MM.1S (cell line): ENCODE data around the gene ZG16B.

Experiments used
- DNase-seq: peaks from one replicate; pipeline ENCODE4 v3.0.0-alpha.2; 2015
- H2AFZ ChIP-seq: fragments of 300-600 bp; sonication (generic); 2 replicates; pipeline ENCODE4 v1.6.0; 2016; ENCODE audit warnings: antibody characterized with exemption, low read length
- H3F3A ChIP-seq: fragments of 300-600 bp; sonication (generic); 2 replicates; pipeline ENCODE4 v1.6.1; 2016; ENCODE audit warnings: mild to moderate bottlenecking, antibody characterized with exemption, low read length, moderate library complexity, mixed read lengths; ENCODE audit not compliant: insufficient read depth
- H3K27ac ChIP-seq: fragments of 300-600 bp; sonication (generic); 2 replicates; pipeline ENCODE4 v1.5.1; 2016; ENCODE audit warnings: mild to moderate bottlenecking, low read length
- H3K27me3 ChIP-seq: fragments of 300-600 bp; sonication (generic); replicated peaks from 2 replicates; pipeline ENCODE4 v1.6.0; 2016; ENCODE audit warnings: low read length; ENCODE audit not compliant: insufficient read depth
- H3K36me3 ChIP-seq: fragments of 300-600 bp; sonication (generic); replicated peaks from 2 replicates; pipeline ENCODE4 v1.6.1; 2016; ENCODE audit warnings: mild to moderate bottlenecking, low read length, mixed read lengths; ENCODE audit not compliant: insufficient read depth
- H3K4me1 ChIP-seq: fragments of 300-600 bp; sonication (generic); 2 replicates; pipeline ENCODE4 v1.6.1; 2016; ENCODE audit warnings: low read length, mixed read lengths
- H3K4me2 ChIP-seq: fragments of 300-600 bp; sonication (generic); 2 replicates; pipeline ENCODE4 v1.6.0; 2016; ENCODE audit warnings: low read depth, low read length
- H3K4me3 ChIP-seq: fragments of 300-600 bp; sonication (generic); 2 replicates; pipeline ENCODE4 v1.5.1; 2016; ENCODE audit warnings: low read length, mixed read lengths
- H3K79me2 ChIP-seq: fragments of 300-600 bp; sonication (generic); 2 replicates; pipeline ENCODE4 v1.6.1; 2016; ENCODE audit warnings: mixed run types, low read length, mixed read lengths
- H3K9ac ChIP-seq: fragments of 300-600 bp; sonication (generic); 2 replicates; pipeline ENCODE4 v1.6.1; 2016; ENCODE audit warnings: low read length, mixed read lengths
- H3K9me2 ChIP-seq: fragments of 300-600 bp; sonication (generic); replicated peaks from 2 replicates; pipeline ENCODE4 v1.6.1; 2016; ENCODE audit warnings: mild to moderate bottlenecking, low read length, mixed read lengths; ENCODE audit not compliant: insufficient read depth
- H3K9me3 ChIP-seq: fragments of 300-600 bp; sonication (generic); replicated peaks from 2 replicates; pipeline ENCODE4 v1.6.1; 2016; ENCODE audit warnings: mild to moderate bottlenecking, low read length, mixed read lengths; ENCODE audit not compliant: insufficient read depth
- H4K20me1 ChIP-seq: fragments of 300-600 bp; sonication (generic); 2 replicates; pipeline ENCODE4 v1.6.1; 2016; ENCODE audit warnings: mild to moderate bottlenecking, low read length, moderate library complexity, mixed read lengths; ENCODE audit not compliant: insufficient read depth
- EZH2 ChIP-seq: fragments of 300-600 bp; sonication (generic); optimal IDR thresholded peaks from 2 replicates; pipeline ENCODE3; 2017; ENCODE audit warnings: low read depth, mild to moderate bottlenecking, antibody characterized with exemption, low read length, mixed read lengths
- EZH2phosphoT487 ChIP-seq: fragments of 300-600 bp; sonication (generic); IDR thresholded peaks from 2 replicates; pipeline ENCODE4 v1.6.1; 2018; ENCODE audit warnings: antibody characterized with exemption, low read length
- TF ChIP-seq, protein P1 (sequence below): fragments of 300-600 bp; sonication (generic); IDR thresholded peaks from 2 replicates; pipeline ENCODE4 v1.5.1; 2016; ENCODE audit warnings: antibody characterized with exemption, low read length, mixed read lengths

ZG16B gene

DNA sequence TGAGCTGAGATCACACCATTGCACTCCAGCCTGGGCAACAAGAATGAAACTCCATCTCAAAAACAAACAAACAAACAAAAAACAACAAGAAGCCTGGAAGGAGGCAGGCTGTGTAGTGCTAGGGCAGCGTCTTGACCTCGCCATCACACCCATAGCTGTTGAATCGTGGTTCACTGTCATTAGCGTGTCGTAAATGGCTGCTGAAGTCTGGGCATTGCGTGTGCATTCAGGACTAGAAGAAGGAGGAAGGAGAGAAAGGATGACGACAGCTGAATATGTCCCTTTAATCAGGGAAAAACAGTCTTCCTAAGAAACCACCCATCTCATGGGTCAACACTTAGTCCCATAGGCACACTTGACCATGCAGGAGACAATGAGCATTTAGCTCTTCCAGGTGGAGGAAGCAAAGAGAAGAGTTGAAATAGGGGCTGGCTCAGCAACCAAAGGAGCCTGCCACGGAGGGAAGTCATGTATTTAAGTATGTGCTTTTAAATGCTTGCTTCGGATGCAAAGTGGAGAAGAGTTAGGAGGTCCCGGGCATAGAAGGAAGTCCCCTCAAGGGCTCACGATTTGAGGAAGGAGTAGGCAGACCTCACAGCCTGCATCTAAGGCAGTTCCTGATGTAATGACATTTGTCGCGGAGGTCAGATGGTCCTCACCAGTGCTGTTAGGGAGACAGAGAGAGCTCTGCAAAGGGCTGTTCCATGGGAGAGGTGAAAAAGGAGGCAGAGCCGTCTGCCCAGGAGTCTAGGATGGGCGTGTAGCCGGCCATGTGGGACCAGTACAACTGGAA, 19.0 kb downstream of the ZG16B start:
- H3K79me2 ChIP-seq = no peaks in the 10 kb centered on the region

DNA sequence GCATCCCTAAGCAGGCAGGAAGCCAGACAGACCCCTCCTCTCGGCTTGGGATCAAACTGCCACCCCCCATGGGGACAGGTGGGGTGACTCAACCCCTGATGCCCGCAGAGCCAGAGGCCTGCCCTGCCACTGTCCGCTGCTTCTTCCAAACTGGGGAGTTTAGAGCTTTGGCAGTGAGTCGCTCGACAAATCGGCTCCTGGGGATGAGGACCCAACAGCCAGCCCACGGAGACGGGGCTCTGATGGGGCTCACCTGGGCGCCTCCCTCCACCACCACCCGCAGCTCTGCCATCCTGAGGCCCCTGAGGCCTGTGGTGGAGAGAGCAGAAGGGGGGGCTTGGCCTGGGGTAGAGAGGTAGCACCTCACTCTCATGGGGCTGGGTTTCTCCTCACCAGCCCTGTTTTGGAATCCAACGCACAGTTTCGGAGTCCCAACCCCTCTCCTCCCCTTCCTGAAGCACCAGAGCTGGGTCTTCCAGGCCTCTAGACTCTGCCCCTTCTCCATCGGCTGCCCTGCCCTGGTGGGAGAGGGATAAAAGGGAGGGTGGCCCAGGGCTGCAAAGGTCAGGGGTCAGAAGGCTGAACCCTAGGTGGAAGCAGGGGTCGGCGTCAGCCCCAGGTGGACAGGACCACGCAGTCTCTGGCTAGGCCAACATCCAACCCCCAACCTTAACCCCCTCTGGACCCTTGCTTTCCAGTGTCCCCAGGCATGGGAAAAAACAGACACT, 22.1 kb downstream of the ZG16B start:
- Histone ChIP-seq H3K9me3 (no peaks in the 10 kb centered on the region), H3K4me2 (no peak overlapping the region), H3F3A (no peaks in the 10 kb centered on the region), H3K9ac (no peak overlapping the region), H3K4me3 (no peak overlapping the region), H3K4me1 (no peaks in the 10 kb centered on the region), H3K9me2 (no peaks in the 10 kb centered on the region), H3K79me2 (no peaks in the 10 kb centered on the region), H2AFZ (no peak overlapping the region), H3K27me3 (peaks cover 53% of the 10 kb centered on the region), H3K36me3 (no peaks in the 10 kb centered on the region), H4K20me1 (no peaks in the 10 kb centered on the region), H3K27ac (no peak overlapping the region)
- no peak for DNase-seq
- TF ChIP-seq EZH2 (no peak), EZH2phosphoT487 (no peak)
- TF ChIP-seq, protein P1, sequence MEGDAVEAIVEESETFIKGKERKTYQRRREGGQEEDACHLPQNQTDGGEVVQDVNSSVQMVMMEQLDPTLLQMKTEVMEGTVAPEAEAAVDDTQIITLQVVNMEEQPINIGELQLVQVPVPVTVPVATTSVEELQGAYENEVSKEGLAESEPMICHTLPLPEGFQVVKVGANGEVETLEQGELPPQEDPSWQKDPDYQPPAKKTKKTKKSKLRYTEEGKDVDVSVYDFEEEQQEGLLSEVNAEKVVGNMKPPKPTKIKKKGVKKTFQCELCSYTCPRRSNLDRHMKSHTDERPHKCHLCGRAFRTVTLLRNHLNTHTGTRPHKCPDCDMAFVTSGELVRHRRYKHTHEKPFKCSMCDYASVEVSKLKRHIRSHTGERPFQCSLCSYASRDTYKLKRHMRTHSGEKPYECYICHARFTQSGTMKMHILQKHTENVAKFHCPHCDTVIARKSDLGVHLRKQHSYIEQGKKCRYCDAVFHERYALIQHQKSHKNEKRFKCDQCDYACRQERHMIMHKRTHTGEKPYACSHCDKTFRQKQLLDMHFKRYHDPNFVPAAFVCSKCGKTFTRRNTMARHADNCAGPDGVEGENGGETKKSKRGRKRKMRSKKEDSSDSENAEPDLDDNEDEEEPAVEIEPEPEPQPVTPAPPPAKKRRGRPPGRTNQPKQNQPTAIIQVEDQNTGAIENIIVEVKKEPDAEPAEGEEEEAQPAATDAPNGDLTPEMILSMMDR = no peak

More for the DNA sequence above, 19.0 kb downstream of the ZG16B start:
- Histone ChIP-seq H3K9me2 (no peaks in the 10 kb centered on the region), H3K9me3 (no peaks in the 10 kb centered on the region), H4K20me1 (no peaks in the 10 kb centered on the region), H3K4me1 (no peaks in the 10 kb centered on the region), H3K4me3 (no peak overlapping the region), H3K27ac (no peak overlapping the region), H3K4me2 (no peak overlapping the region), H3F3A (no peaks in the 10 kb centered on the region), H3K27me3 (peaks cover 63% of the 10 kb centered on the region), H2AFZ (no peak overlapping the region), H3K36me3 (no peaks in the 10 kb centered on the region), H3K9ac (no peak overlapping the region)
- TF ChIP-seq, protein P1 = no peak
- no peak for TF ChIP-seq EZH2phosphoT487
- no peak for TF ChIP-seq EZH2
- no peak for DNase-seq

DNA sequence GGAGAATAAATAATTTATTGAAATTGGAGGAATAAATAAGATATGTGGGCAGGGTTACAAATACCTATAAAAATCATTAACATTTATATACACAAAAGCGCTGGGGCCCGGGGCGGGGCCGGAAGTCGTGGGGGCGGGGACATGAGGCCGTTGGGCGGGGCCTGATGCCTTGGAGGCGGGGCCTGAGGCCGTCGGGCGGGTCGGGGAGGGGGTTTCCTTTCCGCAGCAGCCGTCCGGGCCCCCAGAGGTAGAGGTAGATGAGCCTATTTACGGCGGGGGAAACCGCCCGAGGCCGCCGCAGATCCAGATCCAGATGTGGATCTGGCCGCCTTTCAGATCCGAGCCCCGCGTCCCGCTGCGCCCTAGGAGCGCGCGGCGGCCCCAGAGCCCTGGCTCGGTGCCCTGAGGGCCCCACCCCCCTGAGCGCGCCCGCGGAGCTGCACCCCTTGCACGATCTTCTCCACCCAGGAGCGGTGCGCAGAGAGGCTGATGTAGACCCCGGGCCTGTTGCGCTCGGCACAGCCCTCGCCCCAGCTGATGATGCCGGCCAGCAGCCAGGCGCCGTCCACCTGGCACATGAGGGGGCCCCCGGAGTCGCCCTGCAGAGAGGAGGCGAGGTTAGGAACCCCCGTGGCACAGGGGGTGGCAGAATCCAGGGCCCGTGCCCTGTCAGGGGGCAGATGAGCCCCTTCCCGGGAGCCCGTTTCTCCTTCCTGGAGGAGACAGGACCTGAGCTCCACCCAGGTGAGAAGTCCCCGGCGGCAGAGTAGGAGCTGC, 22.8 kb downstream of the ZG16B start:
- Histone ChIP-seq H3K9ac (no peak overlapping the region), H3F3A (no peaks in the 10 kb centered on the region), H3K27me3 (peaks cover 57% of the 10 kb centered on the region), H3K27ac (no peak overlapping the region), H2AFZ (no peak overlapping the region), H3K4me1 (no peaks in the 10 kb centered on the region), H4K20me1 (no peaks in the 10 kb centered on the region), H3K9me3 (no peaks in the 10 kb centered on the region), H3K36me3 (no peaks in the 10 kb centered on the region), H3K79me2 (no peaks in the 10 kb centered on the region), H3K4me3 (no peak overlapping the region), H3K4me2 (no peak overlapping the region), H3K9me2 (no peaks in the 10 kb centered on the region)
- TF ChIP-seq EZH2phosphoT487 (no peak), EZH2 (no peak)
- TF ChIP-seq, protein P1 = no peak
- DNase-seq = no peak
